Activated gamma-delta T cell treated with anti-CD3 and anti-CD28 coated beads, Interleukin-2, amount 50 U/mL, for 16 hours (primary cell): ENCODE measurements around the gene UBB.

ENCODE experiments used
- DNase-seq: peaks from one replicate; pipeline ENCODE4 v3.0.0-alpha.2; 2020; ENCODE audit warnings: low read depth

Gene UBB

GRCh38 chr17:16380640-16381495 is at the start of gene UBB:
Gene UBB, plus strand, starts transcription at chr17:16381091. Its CDS starts 817 bp downstream, at chr17:16381908.
- DNase-seq = peak; percentile 91

DNA sequence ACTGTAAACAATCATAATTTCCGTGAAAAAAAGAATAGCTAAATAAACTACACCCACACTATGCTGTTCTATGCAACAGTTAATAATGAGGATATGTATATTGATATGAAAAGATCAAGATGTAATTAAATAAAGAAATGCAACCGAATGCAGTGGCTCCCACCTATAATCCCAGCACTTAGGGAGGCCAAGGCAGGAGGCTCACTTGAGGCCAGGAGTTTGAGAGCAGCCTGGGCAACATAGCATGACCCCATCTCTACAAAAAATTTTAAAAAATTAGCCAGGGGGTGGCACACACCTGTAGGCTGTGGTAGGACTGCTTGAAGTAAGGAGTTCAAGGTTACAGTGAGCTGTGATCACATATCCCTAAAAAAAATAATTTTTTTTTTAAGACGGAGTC is 42.5 kb upstream of the UBB start:
- DNase-seq = no peak

GRCh38 chr17:16339402-16339801 is 41.5 kb upstream of the UBB start:
- no peak for DNase-seq

GRCh38 chr17:16339959-16340358 is 40.9 kb upstream of the UBB start:
- no peak for DNase-seq

DNA sequence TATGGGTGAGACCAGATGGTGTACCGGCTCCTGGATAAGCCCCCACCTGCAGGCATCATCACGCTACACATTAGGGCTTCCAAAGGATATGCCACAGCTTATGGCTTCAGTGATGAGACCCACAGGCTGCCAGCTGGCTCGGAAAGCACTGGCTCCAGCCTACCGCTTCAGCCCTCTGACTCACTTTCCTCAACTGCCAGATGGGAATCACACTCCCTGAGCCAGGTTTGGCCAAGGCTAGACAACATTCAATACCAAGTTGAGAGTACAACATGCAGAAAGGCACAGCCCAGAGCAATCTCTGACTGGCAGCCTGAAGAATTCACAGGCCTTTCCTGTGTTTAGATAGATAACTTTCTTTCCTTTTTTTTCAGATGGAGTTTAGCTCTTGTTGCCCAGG is 37.9 kb upstream of the UBB start:
- no peak for DNase-seq

GRCh38 chr17:16343569-16343968 is 37.3 kb upstream of the UBB start:
- no peak for DNase-seq

GRCh38 chr17:16345565-16345964 is 35.3 kb upstream of the UBB start:
- DNase-seq = no peak

- no peak for DNase-seq
These were observed 34.1 kb upstream of the UBB start for GRCh38 chr17:16346721-16347271.

- no peak for DNase-seq
These were observed 32.3 kb upstream of the UBB start for GRCh38 chr17:16348586-16348985.

DNA sequence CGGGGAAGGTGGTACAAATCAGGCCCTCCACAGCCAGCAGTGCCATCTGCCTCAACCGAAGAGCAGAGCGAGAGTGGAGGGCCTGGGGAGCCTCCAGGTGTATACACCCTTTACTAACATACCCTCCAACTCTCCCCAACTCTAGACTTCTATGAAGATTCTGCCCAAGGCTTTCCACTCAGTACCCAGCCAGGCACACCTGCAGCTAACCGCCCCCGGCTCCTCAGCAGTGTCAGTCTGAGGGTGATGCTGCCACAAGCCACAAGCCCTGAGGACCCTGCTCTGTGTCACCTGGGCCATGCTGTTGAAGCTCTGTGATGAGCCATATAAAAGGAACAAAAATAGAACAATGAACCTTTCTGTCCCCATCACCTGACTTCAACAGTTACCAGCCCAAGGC is 31.5 kb upstream of the UBB start:
- DNase-seq = no peak

DNA sequence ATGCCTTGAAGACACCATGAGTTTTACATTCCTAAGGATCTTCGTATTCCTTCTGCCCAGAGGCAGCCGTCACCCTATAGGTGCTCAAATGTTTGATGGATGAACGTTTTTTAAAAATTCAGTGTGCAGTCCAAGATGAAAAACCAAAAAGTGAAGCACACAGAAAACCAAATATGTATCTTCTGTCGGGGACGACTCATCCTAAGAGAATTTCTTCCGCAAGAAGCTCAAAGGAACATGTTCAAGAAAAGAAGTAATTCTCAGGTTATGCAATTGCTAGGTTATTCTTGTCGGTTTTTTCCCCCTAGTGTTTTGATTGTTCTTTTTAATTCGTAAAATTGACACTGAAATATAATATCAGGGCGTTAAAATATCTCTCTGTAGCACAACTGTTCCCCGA is 29.1 kb upstream of the UBB start:
- DNase-seq = no peak

DNA sequence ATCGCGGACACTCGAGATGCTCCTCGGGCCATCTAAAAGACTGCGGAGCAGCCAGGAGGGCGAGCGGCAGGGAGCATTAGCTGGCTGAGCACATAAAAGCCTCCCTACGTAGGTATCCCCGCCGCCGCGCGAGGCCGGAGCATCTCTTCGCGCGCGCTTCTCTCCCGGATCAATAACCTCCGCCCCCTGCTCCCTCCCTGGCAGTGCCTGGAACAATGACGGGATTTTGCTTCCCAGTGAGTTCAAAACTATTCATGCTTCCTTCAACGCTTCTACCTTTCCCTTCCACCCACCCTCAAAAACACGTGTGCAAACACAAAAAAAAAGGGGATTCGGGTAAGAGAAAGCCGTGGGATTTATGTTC is 28.6 kb upstream of the UBB start:
- peak; percentile 4 for DNase-seq

DNA sequence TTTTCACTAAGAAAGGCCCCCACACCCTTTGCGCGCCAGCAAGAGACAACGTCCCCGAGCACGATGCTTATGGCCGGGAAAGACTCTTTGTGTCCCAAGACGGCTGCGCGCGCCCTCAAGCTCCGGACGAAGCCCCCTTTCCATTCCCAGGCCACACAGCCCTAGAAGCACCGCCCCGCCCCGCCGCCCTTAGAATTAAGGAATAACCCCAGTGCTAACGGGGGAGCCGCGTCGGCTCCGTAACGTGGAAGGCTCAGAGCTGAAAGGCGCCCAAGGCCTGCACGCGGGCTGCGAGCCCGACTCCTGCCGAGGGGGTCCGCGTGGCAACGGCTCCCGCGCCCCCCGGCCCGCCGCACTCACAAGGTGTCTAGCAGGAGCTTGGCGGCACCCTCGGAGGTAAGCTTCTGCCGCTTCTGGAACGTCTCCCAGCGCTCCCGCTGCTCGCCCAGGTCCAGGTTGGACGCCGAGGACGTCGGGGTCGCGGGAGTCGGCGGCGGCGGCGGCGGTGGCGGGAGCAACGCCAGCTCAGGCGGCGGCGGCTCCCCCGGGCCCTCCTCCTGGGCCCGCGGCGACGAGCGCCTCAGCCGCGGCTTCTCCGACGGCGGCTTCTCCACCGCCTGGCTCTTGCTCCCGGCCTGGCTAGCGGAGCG is 28.1 kb upstream of the UBB start:
- DNase-seq = peak; percentile 4

DNA sequence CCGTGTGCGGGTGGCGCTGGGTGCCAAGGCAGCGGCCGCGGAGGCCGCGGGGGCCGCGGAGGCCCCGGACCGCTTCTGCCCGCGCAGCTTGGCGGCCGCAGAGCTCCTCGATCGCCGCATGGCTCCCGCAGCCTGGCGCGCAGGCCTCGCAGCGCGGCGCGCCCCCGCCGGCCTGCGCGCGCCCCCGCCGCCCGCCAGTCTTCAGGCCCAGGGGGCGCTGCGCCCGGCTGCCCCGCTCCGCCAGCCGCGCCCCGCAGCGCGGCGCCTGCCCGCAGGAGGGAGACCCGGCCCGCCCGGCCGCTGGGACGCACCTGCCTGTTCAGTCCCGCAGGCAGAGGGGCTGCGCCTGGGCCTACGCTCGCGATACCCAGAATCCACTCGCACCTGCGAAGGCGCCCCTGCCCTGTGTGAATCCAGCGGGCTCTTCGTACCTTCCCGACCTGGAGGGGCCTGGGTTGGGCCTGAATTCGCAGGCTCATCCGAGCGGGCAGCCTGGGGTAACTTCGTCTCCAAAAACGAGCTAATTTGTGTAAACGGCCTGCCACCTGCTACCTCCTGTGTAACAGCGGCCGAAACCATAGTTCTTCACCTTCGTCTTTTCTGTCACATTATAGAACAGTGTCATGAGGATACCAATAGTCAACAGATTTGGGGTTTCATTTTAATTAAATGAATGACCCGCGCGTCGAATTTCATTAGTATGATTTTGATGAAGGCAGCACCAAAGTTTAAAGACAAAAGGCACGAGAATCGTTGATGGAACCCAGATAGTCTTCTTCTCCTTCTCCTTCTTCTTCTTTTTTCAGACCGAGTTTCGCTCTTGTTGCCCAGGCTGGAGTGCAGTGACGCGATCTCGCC is 27.3 kb upstream of the UBB start, which contains the start of gene CENPV:
Gene CENPV, minus strand, starts transcription at position 153 of the 858 bp plus-strand sequence. Its CDS starts 33 bp downstream, at position 120.
- peak; percentile 39 for DNase-seq

- no peak for DNase-seq
These were observed 26.3 kb upstream of the UBB start for GRCh38 chr17:16354585-16354984.

DNA sequence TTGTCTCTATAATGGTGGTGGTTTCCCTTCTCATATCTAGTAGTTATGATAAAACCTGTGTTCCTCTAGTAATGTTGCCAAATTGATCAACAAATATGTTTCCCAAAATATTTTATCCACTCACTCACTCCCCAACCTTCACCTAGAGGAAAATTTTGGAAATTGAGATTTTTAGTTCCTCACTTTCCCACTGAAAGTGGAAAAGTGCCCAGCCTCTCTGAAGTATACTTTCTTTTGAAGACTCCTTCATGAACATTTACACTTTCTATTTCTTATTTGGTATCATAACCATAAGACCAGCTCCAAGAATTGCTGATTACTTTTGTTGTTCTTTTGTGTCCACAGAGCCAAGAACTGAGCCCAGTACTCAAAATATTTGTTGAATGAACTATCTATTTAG is 22.5 kb upstream of the UBB start:
- no peak for DNase-seq

DNA sequence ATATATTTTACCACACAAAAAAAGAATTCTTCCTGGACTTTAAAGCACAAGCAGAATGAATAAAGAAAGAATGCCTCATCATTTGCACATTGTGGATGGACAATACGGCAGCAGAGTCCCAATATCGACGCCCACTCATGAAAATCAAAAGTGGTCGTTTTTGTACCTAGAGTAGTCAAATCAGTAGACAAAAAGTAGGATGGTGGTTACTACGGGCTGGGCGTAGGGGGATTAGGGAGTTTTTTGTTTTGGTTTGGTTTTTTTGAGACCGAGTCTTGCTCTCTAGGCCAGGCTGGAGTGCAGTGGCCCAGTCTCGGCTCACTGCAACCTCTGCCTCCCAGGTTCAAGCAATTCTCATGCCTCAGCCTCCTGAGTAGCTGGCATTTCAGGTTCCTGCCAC is 19.0 kb upstream of the UBB start:
- DNase-seq = no peak

DNA sequence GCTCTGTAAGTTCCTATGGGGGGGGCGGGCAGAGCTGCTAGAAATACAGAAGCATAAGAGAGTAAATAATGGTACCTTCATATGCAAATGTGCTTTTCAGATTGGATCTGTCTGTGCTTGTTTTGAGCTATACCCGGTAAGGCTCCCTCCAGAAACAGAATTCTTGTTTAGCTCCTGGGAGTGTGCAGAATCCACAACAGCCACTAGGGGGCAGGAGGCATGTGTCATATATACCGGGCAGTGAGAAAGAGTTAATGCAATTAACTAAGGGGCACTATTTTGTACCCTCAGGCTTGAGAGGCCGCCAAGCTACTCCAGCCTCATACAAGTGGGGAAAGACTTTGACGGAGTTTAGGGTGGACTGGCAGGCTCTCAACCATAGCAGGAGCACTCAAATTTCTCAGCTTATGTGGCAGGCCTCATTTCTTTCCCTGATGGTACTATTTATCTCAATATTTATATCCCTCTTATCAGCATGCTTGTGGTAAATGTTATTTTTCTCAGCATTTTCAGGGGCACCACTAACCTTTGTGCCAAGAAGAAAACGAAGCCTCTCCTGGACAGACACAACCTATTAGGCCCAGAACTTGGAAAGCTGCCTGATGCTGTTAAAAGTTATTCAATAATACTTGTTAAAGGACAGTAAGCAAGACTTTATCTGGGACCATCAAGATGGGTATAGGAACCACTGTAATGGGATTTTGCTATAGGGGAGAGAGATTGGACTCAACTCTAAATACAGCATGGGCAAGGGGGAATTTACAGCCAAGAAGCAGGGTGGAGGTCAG is 16.9 kb upstream of the UBB start:
- DNase-seq = peak; percentile 71

GRCh38 chr17:16364625-16365024 is 16.3 kb upstream of the UBB start:
- DNase-seq = no peak

DNA sequence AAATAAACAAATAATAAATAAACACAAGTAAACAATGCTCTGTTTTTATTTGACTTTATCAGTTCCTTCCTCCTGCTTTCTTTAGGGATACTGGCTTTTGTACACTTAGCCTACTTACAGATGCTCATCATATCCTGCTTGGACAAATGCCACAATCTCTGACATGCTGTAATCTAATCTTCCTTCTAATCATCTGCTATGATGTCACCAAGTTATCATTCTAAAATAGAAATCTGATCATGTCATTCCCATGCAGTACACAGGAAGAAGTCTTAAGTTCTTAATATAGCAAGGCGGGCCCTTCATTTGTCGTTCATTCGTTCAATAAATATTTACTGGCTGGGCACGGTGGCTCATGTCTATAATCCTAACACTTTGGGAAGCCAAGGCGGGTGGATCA is 9.1 kb upstream of the UBB start:
- no peak for DNase-seq

- no peak for DNase-seq
These were observed 6.5 kb upstream of the UBB start for GRCh38 chr17:16374146-16374938.
